GF-D8 (cell line): Measurements from ENCODE around the gene LIMS2.

ENCODE experiments used
- DNase-seq: peaks from one replicate; lab custom pipeline; 2025; lab: John Stamatoyannopoulos, UW

Gene LIMS2

DNA sequence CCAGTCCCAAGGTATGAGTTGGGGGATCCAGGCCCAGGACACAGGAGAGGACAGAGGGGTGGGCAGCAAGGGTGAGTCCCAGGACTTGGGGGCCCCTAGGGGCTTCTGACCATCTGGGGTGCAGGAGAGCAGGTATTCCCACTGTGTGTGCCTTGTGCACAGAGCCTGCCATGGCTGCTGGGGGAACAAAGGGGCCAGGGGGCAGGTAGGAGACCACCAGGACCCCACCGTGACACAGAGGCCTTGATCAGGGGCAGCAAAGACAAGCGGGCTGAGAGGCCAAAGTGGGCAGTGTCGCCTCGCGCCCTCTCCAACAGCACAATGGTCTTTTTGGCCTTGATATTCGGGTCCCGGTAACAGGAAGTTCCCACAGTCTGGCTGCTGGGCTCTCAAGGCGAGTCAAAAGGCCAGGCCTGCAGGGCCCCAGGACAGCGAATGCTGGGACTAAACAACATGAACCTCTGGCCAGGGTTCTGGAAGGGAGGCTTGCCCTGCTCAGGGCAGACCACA lies 41.7 kb downstream of the LIMS2 start:
- DNase-seq = no peak

DNA sequence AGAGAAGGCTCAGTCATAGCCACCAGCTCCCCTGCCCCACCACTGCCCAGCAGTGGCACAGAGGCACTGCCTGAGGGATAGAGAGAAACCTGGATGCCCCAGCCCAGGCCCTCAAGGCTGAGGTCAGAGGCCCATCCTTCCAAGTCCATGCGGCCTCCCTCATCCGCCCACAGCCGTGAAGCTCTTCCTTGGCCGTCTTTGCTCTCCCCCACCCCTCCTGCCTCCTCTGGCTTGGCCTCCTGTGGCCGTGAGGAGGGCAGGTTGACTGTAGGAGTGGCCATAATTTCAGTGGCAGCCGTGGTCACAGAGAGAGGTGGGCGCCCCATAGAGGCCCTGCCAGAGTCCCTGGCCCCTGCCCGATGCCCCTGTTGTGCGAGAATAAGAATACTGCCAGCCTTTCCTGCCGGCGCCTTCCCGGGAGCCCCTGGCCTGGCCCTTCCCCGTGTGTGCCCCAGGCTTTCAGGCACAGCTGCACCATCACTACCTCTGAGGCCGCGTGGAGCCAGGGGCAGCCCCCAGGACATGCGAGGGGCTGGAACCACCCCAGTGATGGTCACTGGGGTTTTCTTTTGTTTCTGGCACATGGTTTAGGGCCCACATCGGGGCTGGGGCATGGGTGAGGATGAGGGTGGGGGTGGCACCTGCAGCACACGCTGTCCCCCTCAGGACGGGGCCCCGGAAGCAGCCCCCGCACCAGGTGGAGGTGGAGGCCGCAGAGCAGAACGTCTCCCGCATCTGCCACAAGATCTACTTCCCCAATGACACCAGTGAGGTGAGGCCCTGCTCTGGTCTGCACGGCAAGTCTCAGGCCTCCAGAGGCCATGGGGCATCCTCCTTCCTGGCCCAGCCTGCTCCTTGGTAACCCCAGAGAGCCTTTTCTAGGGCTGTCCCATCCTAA lies 42.5 kb downstream of the LIMS2 start:
- DNase-seq = no peak

DNA sequence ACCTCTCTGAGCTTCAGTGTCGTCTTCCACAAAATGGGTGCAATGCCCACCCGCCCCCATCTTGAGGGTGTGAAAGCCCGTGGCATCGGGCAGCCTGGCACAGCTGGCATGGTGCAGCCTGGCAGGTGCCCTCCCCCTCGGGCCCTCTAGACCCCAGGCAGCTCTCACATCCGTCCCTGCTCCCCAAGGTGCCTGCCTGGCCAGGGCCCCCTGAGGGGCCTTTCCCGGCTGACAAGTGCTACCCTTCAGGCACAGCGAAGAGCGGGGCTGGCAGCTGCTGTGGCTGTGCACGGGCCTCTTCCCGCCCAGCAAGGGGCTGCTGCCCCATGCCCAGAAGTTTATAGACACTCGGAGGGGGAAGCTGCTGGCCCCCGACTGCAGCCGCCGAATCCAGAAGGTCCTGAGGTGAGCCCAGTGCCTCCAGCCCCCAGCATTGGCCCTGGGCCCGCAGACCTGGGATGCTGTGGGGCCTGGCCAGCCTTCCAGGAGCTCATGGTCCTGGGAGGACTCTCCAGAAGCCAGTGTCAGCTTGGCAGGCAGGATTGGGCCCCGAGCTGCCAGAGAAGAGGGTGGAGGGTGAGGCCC lies 43.2 kb downstream of the LIMS2 start:
- no peak for DNase-seq

DNA sequence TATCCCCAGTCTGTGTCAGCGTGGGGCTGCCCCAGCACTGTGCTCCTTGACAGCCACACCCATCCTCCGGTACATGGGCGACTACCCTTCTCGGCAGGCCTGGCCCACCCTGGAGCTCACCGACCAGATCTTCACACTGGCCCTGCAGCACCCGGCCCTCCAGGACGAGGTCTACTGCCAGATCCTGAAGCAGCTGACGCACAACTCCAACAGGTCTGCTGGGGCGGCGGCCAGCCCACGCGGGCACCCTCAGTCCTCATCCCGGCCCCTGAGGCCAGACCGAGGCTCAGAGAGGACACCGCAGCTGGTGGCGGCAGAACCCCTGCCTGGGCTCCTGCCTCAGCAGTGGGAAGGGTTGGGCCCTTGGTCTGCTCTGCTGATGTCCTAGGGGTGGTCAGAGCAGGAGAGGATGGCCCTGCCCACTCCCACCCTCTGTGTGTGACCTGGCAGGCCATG lies 43.8 kb downstream of the LIMS2 start:
- DNase-seq = no peak

DNA sequence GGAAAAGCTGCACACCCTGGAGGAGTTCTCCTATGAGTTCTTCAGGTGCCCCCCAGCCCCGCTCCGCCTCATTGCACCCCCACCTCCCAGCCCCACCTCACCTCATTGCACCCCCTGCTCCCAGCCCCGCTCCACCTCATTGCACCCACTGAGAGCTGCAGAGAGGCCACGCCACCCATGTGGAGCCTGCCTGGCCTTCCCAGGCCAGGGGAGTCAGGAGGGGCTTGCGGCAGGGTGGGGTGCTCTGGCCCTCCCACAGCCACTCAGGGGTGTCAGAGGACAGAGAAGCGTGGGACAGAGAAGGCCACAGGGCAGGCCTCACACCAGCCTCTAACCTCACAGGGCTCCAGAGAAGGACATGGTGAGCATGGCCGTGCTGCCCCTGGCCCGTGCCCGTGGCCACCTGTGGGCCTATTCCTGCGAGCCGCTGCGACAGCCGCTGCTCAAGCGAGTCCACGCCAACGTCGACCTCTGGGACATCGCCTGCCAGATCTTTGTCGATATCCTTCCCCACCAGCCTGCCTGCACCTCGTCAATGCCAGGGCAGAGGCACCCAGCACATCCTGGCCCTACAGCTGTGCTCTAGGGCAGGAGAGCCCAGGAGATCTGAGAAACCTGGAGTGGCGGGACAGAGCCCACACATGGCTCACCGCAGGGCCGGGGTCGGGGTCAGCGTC lies 44.3 kb downstream of the LIMS2 start:
- no peak for DNase-seq

DNA sequence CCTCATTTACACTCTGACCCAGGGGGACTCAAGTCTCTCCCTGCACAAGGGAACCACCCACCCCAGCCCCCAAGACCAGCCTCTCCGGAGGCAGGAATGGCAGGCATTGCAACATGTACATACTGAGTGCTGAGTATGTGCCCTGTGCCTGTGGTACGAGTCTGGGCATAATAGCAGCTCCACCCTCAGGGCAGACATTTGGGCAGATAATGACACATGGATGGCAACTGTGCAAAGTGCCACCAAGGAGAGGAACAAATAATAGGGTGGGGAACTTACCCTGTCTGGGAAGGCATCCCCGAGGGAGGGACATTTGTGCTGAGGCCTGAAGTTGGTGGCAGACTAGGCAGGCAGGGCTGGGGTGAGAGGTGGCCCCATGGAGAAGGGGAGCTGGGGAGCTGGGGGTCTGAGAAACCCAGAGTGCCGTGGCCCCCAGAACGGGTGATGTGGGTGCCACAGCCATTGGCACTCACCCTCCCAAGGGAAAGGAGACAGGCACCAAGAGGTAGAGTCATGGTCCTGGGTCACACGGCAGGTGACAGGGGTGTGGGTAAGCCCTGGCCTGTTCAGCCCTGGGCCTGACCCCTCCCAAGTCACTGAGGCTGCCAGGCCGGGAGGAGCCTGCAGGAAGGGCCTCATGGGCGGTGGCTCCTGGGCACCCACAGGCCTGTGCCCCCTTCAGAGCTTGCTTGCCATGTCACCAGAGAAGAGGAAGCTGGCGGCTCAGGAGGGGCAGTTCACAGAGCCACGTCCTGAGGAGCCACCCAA lies 45.0 kb downstream of the LIMS2 start:
- no peak for DNase-seq

DNA sequence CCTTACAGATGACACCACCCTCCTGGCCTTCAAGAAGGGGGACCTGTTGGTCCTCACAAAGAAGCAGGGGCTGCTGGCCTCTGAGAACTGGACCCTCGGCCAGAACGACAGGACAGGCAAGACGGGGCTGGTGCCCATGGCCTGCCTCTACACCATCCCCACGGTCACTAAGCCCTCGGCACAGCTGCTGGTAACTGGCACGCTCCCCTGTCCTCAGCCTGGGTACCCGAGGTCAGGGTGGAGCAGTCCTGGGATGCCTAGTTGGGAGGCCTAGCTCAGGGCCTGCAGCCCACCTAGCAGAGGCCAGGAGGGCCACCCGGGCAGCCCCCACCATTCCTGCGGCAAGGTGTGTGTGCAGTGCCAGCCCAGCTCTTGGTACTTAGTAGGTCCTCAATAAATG lies 45.7 kb downstream of the LIMS2 start:
- DNase-seq = no peak

DNA sequence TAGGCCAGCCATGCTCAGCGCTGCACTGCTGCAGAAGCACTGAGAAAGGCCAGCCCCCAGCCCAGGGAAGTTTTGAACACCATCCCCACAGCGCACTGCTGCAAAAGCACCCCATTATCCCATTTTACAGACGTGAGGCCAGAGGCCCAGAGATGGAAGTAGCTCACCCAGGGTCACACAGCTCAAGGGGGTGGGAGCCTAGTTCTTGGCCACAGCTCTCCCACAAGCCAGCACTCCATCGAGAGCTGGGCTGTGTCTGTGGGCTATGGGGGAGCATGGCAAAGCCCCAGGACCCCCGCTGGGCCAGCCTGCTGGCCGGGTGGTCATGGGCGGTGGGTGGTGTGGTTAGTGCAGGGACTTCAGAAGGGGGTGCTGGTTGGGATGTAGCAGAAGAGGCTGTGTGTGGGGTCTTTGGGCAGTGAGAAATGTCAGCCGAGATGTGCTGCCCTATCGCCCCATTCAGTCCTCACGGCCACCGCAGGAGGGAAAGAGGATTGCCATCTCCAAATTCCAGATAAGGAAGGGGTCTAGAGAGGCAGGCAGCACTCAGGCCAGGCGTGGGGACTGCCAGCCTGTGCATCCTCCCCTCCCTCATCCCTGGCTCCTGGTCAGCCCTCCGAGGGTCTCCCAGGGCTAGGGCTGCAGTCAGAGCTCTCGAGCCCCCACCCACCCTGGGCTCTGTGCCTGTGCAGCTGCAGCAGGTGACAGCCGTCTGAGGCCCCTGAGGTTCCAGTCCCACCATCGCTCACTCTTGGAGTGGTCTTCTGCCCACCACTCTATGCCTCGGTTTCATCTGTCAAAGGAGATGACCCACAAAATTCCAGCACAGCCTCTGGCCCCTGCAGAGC lies 46.3 kb downstream of the LIMS2 start:
- DNase-seq = no peak

DNA sequence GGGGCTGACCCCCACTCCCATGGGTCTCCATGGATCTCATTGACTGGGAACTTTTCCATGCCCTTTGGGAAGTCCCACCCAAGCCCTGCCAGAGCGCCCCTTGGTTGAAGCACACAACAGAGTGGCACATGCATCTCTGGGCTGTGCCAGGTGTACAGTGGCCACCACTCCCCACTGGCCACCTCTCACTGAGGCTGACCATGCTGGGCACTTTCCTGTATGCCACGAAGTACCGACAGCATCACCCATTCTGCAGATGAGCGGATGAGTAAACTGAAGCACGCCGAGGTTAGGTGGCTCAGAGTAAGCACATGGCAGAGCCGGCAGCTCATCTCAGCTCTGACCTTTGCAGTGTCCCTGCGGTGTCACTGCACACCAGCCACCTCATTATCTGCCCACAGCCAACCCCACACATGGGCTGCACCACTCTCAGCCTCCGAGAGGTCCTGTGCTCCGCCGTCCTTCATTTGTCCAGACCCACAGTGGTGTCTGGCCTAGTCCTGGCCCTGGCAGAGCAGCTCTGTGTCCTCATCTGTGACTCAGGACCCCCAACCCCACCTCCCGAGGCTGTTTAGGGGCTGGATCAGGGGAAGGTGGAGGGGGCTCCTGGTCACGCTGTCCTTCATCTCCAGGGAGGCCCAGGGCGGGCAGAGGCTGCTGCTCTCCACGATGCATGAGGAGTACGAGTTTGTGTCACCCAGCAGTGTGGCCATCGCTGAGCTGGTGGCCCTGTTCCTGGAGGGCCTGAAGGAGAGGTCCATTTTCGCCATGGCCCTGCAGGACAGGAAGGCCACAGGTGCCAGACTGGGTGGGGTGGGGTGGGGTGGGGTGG lies 47.4 kb downstream of the LIMS2 start:
- no peak for DNase-seq

DNA sequence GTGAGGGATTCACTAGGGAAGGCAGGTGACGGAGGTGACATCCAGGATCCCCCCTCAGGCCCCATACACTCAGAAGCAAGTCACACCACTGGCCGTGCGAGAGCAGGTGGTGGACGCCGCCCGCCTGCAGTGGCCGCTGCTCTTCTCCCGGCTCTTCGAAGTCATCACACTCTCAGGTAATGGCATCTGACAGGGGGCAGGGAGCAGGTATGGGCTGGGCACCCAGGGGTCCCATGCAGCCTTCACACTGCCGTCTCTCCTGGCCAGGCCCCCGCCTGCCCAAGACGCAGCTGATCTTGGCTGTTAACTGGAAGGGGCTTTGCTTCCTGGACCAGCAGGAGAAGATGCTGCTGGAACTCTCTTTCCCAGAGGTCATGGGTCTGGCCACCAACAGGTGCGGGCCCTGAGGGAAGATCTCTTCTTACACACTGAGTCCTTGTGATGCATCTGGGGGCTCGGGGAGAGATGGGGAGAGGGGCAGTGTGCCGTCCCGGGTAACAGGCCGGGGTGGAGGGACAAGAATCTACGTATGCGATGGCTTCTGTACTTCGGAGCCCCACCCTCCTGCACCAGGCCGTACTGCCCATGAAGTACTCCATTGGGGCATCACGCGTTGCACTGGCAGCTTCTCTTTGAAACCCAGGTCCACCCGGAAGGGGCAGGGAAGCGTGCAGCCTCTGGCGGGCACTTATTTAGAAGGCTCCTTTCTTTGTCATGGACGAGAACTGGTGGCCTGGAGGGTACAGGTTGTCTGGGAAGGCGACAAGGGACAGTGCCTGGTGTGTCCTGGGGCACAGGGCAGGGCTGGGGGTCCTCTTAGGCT lies 48.2 kb downstream of the LIMS2 start:
- DNase-seq = no peak

DNA sequence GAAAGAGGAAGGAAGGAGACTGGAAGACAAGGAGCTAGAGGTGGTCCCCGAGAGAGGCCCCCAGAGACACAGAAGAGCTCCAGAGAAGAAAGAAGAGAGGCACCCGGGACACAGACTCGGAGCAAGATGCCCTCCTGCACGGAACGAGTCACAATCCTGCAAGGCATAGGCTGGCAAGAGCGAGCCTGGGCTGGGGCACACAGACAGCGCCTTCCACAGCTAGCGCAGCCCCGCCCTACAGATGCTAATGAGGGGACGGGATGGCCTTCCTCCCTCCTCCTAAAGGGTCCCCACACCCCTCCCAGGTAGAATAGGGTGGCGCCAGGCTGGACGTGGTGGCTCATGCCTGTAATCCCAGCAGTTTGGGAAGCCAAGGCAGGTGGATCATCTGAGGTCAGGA lies 49.2 kb downstream of the LIMS2 start:
- DNase-seq = no peak

DNA sequence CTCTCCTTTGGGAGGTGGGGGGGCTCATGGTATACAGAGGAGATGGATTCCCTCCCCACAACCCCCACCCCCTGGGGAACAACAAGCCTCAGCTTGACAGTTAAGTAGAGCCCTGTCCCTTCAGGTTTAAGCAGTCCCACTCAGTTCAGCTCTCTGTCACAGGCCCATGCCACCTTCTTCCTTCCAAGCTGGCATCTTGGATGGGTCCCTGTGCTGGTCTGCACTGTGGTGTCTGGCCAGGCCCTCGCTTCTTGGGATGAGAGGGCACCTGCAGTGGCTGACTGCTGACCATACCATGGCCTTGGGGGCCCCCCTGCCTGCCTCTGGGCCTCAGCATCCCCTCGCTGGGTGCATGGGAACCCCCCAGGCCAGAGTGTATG lies 49.8 kb downstream of the LIMS2 start:
- no peak for DNase-seq

DNA sequence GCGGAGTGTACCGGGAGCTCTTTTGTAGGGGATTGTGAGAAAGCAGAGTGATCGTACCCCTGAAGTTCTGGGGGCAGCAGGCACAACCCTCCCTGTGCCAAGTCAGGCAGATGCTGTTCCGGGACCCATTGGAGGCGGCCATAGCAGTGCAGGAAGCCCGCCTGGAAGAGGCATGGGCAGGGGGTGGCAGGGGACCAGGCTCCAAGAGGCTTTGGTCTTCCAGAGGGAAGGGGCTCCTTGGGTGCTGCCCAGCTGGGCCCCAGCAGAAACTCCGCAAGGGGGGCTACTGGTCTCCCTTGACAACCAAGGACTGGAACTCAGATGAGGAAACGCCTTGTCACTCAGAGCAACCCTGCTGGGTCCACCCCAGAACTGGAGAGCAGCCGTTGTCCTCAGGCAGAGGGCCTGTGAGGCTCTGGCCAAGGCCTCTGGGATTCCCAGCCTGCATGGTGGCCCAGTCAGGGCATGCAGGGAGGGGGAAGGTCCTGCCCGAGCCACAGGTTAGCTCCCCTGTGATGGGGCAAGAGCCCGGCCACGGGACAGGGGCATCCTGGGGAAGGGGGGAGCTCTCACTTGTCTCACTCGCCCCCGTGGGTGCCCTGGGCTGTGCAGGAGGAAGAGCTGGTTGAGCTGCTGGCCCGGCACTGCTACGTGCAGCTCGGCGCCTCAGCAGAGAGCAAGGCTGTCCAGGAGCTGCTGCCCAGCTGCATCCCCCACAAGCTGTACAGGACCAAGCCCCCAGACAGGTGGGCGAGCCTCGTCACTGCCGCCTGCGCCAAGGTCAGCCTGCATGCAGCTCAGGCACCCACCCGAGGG lies 50.4 kb downstream of the LIMS2 start:
- no peak for DNase-seq

DNA sequence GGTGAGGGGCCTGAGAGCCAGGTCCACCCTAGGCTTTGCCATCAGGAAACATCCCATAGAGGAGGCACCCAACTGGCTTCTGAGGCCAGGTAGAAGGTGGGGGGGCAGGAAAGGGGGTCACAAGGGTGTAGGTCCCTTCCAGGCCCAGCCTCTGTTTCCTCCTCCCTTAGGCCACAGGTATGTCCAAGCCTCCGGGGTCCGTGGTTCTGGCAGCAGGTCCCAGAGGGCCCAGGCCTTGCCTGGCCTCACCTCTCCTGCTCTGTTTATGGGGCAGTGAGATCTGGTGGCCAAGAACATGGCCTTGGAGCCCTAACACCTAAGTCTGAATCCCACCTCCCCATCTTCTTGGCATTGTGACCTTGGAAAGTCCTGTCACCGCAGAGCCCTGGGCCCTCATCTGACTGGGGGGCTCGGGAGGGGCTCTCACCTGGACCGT lies 51.0 kb downstream of the LIMS2 start:
- no peak for DNase-seq

DNA sequence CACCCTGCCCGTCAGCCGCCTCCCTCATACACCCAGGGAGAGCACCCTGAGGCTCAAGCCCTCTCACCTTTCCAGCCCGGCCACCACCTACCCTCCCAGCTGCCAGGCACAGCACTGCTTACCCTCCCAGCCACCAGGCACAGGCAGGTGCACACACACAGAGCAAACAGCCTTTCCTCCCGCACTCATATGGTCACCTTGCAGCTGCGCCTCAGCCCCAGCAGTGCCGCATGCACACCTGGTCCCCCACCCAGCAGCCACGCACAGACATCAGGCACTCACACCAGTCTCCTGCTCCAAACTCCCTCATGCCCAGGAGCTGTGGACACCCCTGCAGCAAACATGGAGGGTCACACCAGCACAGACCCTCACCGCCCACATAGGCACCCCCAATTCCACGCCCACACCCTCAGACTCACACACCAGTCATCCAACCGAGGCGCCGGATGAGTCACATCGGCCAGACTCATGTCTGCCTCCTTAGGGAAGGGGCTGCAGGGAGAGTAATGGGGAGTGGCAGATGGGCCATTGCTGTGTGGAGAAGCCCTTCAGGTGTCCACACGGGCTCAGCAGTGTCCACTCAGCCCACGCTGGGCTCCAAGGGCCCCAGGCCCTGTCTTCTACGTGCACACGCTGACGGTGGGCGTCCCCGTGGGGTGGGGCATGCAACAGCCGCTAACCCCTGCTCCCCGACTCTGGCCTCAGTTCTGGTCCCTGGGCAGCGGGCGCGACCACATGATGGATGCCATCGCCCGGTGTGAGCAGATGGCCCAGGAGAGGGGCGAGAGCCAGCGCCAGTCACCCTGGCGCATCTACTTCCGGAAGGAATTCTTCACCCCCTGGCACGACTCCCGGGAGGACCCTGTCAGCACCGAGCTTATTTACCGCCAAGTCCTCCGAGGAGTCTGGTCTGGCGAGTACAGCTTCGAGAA lies 51.7 kb downstream of the LIMS2 start:
- no peak for DNase-seq

DNA sequence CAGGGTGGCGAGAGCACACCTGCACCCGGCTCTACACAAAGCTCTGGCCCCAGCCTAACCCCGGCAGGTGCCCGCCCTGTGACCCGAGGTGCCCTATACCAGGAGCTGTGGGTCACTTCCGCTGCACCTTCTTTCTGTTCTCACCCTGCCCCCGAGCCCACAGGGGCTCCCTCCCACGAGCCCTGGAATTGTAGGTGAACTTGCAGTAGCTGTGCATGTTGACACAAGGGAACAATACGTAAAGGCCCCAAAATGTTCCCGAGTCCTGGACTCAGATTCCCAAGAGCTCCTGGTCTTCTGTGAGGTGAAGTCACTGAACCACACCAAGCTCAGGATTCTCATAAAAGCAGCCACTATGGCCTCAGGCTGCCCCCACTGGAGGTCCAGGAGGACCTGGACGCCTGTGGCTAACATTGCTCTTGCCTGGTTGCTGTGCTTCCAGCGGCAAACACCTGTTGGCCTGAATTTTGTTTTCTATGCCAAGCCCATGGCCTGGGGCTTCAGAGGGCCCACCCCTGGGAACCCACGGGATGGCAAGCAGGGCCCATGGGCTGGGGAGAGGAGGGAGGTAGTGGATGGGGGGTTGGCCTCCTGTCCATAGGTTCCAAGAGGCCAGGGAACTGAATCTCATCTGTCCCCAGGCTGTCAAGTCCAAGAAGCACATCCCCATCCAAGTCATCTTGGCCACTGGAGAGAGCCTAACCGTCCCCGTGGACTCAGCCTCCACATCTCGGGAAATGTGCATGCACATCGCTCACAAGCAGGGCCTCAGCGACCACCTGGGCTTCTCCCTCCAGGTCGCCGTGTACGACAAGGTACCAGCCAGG lies 52.6 kb downstream of the LIMS2 start:
- no peak for DNase-seq
